HG02798 (cell line): ENCODE data around the gene NPEPL1.
"Not testable (repeated sequence)": the region's sequence is repeated elsewhere in the genome, so short reads cannot be mapped to it uniquely, and the experiment has no call there.

Experiments used
- ATAC-seq: cut with Tn5 transposase; IDR thresholded peaks from one replicate; pipeline ENCODE4 v1.9.1; 2021; ENCODE audit warnings: mild to moderate bottlenecking; ENCODE audit not compliant: unreplicated experiment, poor library complexity

NPEPL1 gene

DNA sequence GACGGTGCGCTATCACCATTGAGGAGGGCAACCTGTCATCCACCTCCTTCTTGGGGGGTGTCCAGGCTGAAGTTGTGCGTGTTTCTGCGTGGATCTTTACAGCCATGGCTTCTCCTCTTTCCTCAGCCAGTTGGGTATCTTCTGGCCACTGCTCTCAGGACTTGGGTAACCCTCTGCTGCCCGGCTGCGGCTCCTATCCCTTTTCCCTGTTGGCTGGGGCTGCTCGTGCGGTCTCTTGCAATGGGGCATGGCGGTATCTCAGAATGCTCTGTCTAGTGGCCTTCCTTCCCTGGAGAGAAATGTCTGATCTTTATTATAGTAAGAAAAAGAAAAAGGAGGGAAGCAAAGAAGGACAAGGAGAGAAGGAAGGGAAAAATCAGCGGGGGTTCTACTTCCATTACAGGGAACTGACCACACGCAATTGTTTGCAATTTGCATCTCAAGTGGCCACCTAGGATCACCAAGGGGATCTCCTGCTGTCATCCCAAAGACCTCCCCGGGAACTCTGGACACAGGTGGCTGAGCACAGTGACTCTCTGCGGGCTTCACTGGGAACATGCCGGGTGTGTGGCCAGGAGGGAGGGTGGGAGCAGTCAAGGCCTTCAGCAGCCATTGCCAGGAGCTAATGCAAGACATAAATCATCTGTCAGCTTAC lies 60.8 kb downstream of the NPEPL1 start:
- no peak for ATAC-seq

DNA sequence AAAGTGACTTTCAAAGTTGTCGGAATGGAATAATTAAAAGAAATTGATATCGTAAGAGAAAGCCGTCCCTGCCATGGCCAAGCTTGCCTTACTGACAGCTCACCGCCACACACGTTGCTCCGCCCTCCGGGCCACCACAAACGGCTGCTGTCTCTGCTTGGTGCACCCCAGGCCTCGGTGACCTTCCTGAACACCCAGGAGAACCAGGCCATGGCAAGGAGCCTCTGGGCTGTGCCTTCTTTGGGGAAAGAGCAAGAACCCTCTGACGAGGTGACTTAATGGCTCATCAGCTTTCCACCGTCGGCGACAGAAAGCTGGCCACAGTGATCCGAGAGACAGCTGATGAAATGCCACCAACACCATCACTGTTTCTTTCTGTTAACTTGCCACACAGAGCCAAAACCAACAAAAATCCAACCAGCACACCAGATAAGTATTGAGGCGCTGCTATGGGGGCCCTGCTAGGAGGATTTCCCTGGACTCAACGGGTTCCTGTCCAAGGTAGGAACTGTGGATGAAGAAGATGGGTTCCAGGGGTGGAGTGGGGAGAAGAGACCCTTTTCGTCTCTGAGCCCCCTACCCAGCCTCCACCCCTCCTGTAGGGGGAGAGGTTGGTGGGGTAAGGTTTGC lies 61.4 kb downstream of the NPEPL1 start:
- no peak for ATAC-seq

DNA sequence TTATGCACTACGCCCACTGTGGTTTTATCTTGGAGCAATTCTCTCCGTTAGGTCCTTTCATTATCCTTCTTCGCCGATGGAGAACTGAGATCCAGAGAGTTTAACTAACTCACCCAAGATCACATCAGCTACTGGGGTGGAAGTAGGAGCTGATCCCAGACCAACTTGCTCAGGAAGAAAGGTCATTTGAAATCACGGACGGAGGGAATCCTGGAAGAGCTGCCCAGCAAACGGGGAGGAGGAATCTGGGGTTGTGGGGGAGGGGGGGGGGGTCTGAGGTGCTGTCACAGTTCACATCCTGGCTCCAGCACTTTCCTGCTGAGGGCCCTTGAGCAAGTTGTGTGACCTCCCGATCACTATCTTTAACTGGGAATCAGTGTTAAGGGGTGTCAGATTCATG lies 62.0 kb downstream of the NPEPL1 start:
- ATAC-seq = no peak

DNA sequence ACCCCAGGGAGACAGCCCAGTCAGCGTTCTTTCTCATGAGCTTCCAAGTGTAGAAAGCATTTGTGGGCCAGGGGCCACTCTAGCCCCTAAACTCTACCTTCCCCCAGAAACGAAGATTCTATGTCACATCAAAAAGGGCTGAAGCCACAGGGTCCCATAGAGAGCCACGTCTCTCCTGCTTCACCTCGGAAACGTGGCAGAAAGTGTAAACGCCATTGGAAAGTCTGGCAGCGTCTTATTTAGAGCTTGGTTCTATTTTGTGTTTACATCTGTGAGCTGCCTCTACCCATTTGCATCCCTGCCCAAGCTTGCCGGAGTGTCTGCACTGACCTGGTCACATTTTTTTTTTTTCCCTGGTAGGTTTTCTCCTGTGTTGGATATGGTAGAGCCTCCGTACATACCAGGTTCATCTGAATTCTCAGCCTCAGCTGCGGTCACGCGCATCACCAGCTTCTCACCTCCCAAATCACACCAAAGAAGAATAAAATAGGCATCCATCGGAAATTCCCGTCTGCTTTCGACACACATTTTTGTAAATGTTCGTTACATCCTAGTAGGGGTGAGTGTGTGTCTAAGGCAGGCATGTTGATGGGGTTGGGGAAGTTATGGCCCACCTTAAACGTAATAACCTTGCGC lies 62.6 kb downstream of the NPEPL1 start:
- no peak for ATAC-seq

DNA sequence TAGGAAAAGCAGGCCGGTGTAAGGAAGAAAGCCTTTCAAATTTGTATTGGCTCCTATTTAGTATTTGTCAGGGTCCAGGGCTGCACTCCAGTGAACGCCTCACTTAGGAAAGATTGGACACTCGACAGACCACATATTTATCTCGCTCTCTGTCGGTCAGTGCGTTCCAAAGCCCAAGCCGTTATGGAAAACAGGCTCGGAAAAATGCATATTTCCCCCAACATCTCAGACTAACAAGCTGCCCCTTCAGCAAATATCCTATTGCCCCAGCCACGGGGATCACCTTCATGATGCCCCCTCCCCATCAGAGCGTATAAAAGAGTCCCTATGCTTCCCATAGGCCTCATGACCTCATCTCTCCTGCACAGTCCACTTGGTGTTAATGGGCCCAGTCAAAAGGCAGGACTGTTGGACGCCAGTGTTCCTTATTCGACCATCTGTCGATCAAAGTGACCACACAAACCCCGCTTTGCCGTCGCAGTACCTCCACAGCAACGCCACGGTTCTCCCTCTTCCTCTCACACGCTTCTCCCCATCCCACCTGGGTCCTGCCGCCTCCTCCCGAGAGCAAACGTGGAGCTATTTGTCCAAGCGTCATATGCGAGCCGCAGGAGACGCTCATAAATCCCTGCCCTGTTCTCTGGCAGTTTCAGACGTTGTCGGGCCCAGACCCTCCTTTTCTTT lies 63.3 kb downstream of the NPEPL1 start:
- ATAC-seq = no peak

DNA sequence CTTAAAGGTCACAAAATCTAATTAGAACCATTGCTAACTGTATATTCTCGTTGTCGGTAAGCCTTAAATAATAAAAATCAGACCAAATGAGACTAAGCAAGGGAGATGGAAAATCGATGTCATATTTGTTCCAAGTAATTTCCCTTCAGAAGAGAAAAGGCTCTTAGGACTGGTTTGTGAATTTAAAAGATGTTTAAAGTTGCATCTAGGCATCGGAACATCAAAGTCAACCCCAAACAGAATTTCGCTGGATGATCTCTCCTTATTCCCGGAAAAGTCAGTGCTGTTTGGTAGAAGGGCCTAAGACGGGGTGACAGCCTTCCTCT lies 63.8 kb downstream of the NPEPL1 start:
- ATAC-seq = no peak

DNA sequence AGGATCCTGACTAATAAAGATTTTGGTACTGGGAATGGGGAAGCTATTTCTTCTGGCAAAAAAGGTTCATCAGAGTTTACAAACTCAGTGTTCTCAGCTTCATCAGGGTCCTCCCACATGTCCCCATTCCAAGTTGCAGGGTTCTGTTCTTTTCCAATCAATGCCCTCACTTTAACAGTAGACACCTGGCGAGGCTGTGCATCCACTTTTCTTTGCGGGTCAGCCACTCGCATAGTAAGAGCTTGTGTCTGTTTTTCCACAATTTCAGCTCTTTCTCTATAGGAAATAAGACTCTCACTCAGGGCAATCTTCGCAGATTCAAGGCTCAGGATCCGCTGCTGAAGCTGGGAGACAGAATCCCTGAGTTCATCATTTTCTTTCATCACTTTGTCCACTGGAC lies 65.0 kb downstream of the NPEPL1 start:
- ATAC-seq = not testable (repeated sequence)

DNA sequence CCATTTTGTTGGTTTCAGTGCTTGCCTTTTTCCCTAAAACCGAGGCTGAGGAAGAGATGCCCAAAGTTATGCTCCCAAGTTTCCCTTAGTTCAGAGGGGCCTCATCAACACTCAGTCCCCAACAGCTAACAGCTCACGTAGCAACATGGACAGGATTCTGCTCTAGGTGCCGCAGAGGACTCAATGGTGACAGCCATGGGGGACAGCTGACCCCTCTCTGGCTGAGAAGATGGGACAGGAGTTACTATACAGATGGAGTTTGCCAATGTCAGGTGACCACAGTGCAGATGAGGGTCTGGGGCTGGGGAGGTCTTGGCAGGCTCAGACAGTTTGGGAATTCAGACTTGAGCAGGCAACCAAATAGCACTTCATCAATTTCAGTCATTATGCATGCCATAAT lies 67.3 kb downstream of the NPEPL1 start:
- no peak for ATAC-seq

DNA sequence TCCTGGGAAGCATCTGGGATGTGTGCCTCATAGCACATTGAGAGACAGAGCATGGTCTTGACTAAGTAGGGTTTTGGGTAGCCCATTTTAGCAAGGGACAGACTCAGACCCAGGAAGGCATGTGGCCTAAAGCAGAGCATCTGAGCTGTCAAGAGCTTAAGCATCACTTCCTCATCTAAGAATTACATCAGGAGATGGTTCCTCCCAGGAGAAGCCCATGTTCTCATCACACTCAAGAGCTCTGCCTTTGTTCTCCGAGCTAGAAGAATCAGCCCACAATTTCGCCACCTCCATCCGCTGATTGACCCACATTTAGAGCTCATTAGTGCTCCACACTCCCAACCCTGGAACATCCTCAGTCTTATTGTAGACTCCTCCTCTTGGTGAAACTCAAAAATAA lies 68.3 kb downstream of the NPEPL1 start:
- ATAC-seq = no peak

DNA sequence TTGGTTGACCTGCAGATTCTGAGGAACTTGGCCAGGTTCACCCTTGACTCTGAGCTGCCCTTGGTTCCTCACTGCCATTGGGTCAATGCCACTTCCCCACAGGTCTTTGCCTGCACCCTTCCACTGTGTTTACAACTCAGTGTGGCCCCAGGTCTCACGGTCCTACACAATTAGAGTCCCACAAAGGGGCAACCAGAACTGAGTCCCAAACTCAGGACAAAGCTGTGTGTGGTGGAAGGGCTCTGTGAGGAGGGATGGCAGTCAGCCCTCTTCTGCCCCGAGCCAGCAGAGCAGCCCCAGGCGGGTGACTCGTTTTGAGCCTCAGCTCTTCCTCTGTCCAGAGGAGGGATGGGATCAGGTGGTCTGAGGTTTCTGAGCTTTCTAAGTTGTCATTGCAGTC lies 69.5 kb downstream of the NPEPL1 start:
- no peak for ATAC-seq

DNA sequence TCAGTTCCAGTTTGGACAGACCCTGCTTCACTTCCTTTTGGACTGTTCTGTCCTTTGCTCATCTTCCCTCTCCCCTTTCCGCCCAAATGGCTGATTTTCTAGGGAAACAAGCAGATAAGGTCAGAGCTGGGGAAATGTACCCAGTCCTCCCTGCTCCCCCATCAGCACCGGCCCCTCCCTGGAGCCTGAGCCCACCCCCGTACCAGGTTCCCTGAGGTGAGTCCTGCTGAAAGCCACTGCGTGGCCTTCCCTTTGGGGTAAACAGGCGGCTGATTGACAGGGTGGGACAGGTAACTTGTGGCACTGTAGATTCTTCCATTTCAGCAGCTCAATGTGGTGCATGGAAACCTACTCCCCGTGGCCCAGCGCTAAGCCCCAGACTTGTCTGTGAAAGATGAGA lies 70.5 kb downstream of the NPEPL1 start:
- no peak for ATAC-seq
